Urinary bladder (tissue), 4 donors: ENCODE results near the gene NSMF. TPM values are rescaled to one million over a fixed set of nuclear protein-coding genes. Genes with fewer than 3 reads are reported as not detected.

ENCODE experiments used
- DNase-seq: peaks from one replicate; pipeline ENCODE4 v3.0.0-alpha.2; 2015; ENCODE audit errors: extremely low spot score
- H3K27ac ChIP-seq: one replicate; pipeline ENCODE4 v1.5.1; 2013; ENCODE audit warnings: low read depth, mild to moderate bottlenecking, moderate library complexity
- H3K36me3 ChIP-seq: one replicate; pipeline ENCODE4 v1.6.1; 2013; ENCODE audit warnings: mild to moderate bottlenecking, moderate library complexity; ENCODE audit not compliant: insufficient read depth
- H3K4me1 ChIP-seq: one replicate; pipeline ENCODE4 v1.6.1; 2013; ENCODE audit warnings: mild to moderate bottlenecking, moderate library complexity; ENCODE audit not compliant: insufficient read depth
- H3K4me3 ChIP-seq: one replicate; pipeline ENCODE4 v1.5.1; 2013; ENCODE audit warnings: low read depth, low read length
- WGBS: extraction: QIAGEN DNeasy Blood & Tissue Kit; methylation state at CpG from one replicate; pipeline ENCODE4 v1.1.7; 2013; 5-methylcytosine and 5-hydroxymethylcytosine counted together
- polyA plus RNA-seq: library from polyadenylated mRNA; stranded (reverse); fragments of 200-250 nt; gene quantifications from one replicate; pipeline ENCODE4 v1.2.3, GENCODE V29; 2013
- total RNA-seq: library from RNA; depleted of rRNA; stranded (reverse); fragments of >200 nt; gene quantifications from one replicate; pipeline ENCODE4 v1.2.3, GENCODE V29; 2014
- donor health status: healthy with polysubstance abuse.
- donor health status: healthy.

The NSMF gene
- total and polyA plus RNA-seq, 2 donors: 8.6 to 36.2 TPM

GRCh38 chr9:137435381-137435891, 23.7 kb downstream of the NSMF start:
- H3K36me3 ChIP-seq: no peaks in the 10 kb centered on the region
- H3K4me3 ChIP-seq: no peak overlapping the region
- no peak for DNase-seq
- peaks cover 1% of the 10 kb centered on the region for H3K4me1 ChIP-seq
- 79% methylated on average over 20 of the region's 20 CpGs for WGBS
- H3K27ac ChIP-seq: no peak overlapping the region

GRCh38 chr9:137434498-137435380, 24.4 kb downstream of the NSMF start:
- 86% methylated on average over 43 of the region's 43 CpGs for WGBS
- peaks cover 1% of the 10 kb centered on the region for H3K4me1 ChIP-seq

GRCh38 chr9:137433916-137434431, 25.2 kb downstream of the NSMF start:
- Histone ChIP-seq H3K27ac (no peak overlapping the region), H3K36me3 (no peaks in the 10 kb centered on the region), H3K4me1 (peaks cover 1% of the 10 kb centered on the region), H3K4me3 (no peak overlapping the region)
- 83% methylated on average over 26 of the region's 26 CpGs for WGBS
- DNase-seq: no peak

More at GRCh38 chr9:137434498-137435380, 24.4 kb downstream of the NSMF start:
- Histone ChIP-seq H3K4me3 (no peak overlapping the region), H3K27ac (no peak overlapping the region), H3K36me3 (no peaks in the 10 kb centered on the region)
- no peak for DNase-seq

- no peak overlapping the region for H3K27ac ChIP-seq
- DNase-seq: no peak
- H3K4me3 ChIP-seq: no peak overlapping the region
- H3K4me1 ChIP-seq: peaks cover 1% of the 10 kb centered on the region
- 82% methylated on average over 19 of the region's 19 CpGs for WGBS
- H3K36me3 ChIP-seq: no peaks in the 10 kb centered on the region
Measured at GRCh38 chr9:137433349-137433915, 25.7 kb downstream of the NSMF start.

- no peak overlapping the region for H3K27ac ChIP-seq
- DNase-seq: no peak
- H3K36me3 ChIP-seq: no peaks in the 10 kb centered on the region
- WGBS: 91% methylated on average over 20 of the region's 20 CpGs
- H3K4me3 ChIP-seq: no peak overlapping the region
- H3K4me1 ChIP-seq: peaks cover 1% of the 10 kb centered on the region
Measured at GRCh38 chr9:137432687-137433348, 26.3 kb downstream of the NSMF start.

GRCh38 chr9:137431416-137431931, 27.7 kb downstream of the NSMF start:
- Histone ChIP-seq H3K36me3 (no peaks in the 10 kb centered on the region), H3K27ac (no peak overlapping the region), H3K4me3 (no peak overlapping the region), H3K4me1 (peaks cover 1% of the 10 kb centered on the region)
- DNase-seq: no peak
- WGBS: 80% methylated on average over 21 of the region's 21 CpGs

GRCh38 chr9:137430723-137431415, 28.3 kb downstream of the NSMF start:
- H3K27ac ChIP-seq: no peak overlapping the region
- H3K36me3 ChIP-seq: no peaks in the 10 kb centered on the region
- no peak overlapping the region for H3K4me3 ChIP-seq
- 80% methylated on average over 27 of the region's 27 CpGs for WGBS
- no peak for DNase-seq
- H3K4me1 ChIP-seq: peaks cover 1% of the 10 kb centered on the region

- H3K27ac ChIP-seq: no peak overlapping the region
- H3K4me3 ChIP-seq: no peak overlapping the region
- 57% methylated on average over 34 of the region's 34 CpGs for WGBS
- peaks cover 1% of the 10 kb centered on the region for H3K4me1 ChIP-seq
- DNase-seq: no peak
- H3K36me3 ChIP-seq: no peaks in the 10 kb centered on the region
Measured at GRCh38 chr9:137429974-137430722, 29.0 kb downstream of the NSMF start.

- no peak for DNase-seq
- Histone ChIP-seq H3K4me3 (no peak overlapping the region), H3K36me3 (no peaks in the 10 kb centered on the region), H3K4me1 (peaks cover 1% of the 10 kb centered on the region), H3K27ac (no peak overlapping the region)
- WGBS: 90% methylated on average over 14 of the region's 14 CpGs
Measured at GRCh38 chr9:137429546-137429890, 29.6 kb downstream of the NSMF start.

- Histone ChIP-seq H3K4me3 (no peak overlapping the region), H3K27ac (no peak overlapping the region), H3K36me3 (no peaks in the 10 kb centered on the region), H3K4me1 (peaks cover 1% of the 10 kb centered on the region)
- WGBS: 81% methylated on average over 27 of the region's 27 CpGs
- no peak for DNase-seq
Measured at GRCh38 chr9:137428841-137429545, 30.1 kb downstream of the NSMF start.

- DNase-seq: no peak
- Histone ChIP-seq H3K4me3 (no peak overlapping the region), H3K4me1 (peaks cover 1% of the 10 kb centered on the region), H3K27ac (no peak overlapping the region), H3K36me3 (no peaks in the 10 kb centered on the region)
- 77% methylated on average over 6 of the region's 6 CpGs for WGBS
Measured at GRCh38 chr9:137428311-137428630, 30.9 kb downstream of the NSMF start.
